Activated CD4-positive, CD25-positive, alpha-beta regulatory T cell treated with anti-CD3 and anti-CD28 coated beads, Interleukin-2, amount 50 U/mL, for 24 hours (primary cell): Measurements from ENCODE around the gene COL9A1.

ENCODE experiments used
- ATAC-seq, 2 donors: fragments of 150-1000 bp; cut with Tn5 transposase; one replicate each; pipeline ENCODE4 v1.10.0; 2021; ENCODE audit warnings: mild to moderate bottlenecking in 1 of 2, moderate library complexity in 1 of 2

The COL9A1 gene

DNA sequence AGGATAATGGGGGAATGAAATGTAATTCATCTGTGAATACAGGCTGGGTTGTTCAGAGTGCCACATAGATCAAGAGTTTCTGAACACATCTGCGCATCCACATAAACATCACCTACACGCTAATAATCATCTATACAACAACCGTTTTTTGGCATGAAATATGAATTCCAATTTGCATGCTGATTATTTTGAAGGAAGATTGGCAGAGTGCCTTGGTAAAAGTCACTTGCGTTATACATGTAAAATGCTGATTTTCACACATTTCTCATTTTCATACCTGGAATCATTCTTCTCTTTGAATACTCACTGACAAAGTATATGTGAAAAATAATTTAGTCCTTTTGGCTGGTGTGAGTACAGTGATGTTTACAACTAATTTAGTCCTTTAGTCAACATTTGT, 17.7 kb downstream of the COL9A1 start:
- no peak for ATAC-seq

DNA sequence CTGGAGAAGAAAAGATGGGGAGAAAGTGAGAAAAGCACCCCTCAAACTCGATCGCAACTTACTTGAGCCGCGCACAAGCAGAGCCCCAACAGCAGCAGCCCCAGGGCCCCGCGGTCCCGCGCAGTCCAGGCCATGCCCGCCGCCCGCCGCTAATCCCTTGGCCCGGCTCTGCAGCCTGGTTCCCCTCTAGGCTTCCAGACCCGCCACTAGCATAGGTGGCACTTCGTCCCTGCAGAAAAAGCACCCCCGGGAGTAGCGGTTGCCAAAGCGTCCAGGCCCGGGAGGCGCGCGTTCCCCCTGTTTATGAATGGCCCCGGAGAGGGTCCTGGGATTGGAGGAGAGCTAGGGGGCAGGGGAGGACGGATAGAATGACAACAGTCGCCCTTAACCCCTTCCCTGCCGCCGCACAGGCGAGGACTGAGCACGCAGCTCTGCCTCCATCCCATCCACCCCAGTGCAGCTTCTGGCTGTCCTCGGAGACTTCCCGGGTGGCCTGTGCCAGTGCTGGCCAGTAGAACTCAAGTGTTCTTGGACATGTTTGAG, 19.9 kb downstream of the COL9A1 start:
- ATAC-seq: no peak

- no peak for ATAC-seq
Observed at GRCh38 chr6:70282312-70282918, 20.5 kb downstream of the COL9A1 start.

GRCh38 chr6:70281923-70282311, 21.0 kb downstream of the COL9A1 start:
- no peak for ATAC-seq

- no peak for ATAC-seq
Observed at GRCh38 chr6:70280400-70280853, 22.5 kb downstream of the COL9A1 start.

DNA sequence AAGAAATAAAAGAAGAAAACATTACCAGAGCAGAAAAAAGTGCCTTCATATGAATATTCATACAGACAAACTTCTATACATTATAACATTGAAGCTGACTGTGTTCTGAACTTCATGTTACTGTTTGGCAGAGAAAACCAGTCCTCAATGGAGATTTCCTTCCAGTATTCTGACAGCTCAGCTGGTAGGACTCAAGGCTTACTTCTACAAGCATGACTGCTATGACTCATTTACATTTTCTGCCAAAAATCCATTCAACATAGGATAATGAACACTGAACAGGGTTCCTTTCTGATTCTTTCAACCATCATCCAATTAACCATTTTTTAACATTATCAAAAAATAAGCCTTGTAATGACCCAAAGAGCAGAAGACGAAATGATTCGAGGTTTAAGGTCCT, 25.4 kb downstream of the COL9A1 start:
- ATAC-seq: no peak

DNA sequence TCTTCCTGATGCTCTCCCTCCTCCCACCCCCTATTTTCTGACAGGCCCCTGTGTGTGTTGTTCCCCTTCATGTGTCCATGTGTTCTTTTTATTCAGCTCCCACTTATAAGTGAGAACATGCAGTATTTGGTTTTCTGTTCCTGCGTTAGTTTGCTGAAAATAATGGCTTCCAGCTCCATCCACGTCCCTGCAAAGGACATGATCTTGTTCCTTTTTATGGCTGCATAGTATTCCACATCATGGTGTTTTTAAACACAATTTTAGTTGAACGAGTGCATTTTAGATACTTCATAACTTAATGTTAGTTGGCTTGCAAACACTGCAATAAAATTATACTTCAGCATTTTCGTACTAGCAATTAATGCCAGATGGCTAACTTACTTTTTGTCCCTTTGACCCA, 28.5 kb downstream of the COL9A1 start:
- no peak for ATAC-seq

- ATAC-seq: no peak
Observed at GRCh38 chr6:70272071-70272470, 30.8 kb downstream of the COL9A1 start.

GRCh38 chr6:70270287-70271005, 32.4 kb downstream of the COL9A1 start:
- ATAC-seq: no peak

- no peak for ATAC-seq
Observed at GRCh38 chr6:70266142-70266541, 36.7 kb downstream of the COL9A1 start.

DNA sequence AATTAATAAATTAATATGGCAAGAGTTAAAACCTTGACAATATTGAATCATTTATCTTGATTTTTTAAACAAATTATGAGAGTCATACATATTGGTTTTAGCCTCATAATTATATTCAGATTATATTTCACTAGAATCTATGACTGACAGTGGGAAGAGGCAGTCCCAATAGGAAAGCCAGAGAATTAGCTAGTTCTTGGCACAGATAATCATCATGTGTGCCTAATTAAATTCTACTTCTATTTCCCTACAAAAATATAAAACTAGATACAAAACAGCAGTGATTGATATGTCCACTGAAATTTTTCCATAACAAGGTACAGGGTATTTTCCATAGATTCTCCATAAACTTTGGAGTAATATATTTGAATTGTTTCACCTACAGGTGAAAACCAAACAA, 38.6 kb downstream of the COL9A1 start:
- no peak for ATAC-seq

DNA sequence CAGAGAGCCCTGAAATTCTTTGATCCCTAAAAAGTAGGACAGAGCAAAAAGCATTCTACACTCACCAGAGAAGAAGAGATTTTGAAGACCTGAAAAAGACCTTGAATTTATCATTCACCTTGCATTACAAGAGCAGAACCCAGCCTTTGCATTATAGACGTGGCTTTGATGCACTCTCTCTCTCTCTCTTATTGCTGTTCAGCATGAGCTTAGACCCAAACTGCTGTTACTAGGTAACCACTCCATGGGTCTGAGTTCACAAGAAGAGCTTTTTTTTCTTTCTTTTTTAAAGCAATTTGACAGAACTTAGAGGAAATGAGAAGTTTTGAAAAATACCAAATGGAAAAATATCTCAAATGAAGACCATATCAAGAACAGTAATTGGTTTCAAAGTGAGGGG, 44.4 kb downstream of the COL9A1 start:
- no peak for ATAC-seq

GRCh38 chr6:70257768-70258273, 45.1 kb downstream of the COL9A1 start:
- no peak for ATAC-seq

DNA sequence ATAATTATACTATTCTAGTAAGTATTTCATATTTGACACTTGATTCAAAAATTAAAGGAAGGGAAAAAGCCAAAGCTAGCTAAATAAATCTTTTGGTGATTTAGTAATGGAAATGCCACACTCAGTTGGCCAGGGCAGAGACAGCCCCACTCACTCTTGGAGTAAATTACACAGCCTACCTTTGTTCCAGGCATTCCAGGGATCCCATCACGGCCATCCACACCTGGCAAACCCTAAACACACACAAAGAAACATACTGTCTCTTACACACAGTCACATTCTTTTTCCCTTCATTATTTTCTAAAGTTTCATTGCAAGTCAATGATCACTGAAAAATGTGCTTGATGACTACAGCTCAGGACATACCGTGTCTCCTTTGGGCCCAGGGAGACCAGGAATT, 48.1 kb downstream of the COL9A1 start:
- ATAC-seq: no peak

GRCh38 chr6:70253923-70254322, 49.0 kb downstream of the COL9A1 start:
- ATAC-seq: no peak

DNA sequence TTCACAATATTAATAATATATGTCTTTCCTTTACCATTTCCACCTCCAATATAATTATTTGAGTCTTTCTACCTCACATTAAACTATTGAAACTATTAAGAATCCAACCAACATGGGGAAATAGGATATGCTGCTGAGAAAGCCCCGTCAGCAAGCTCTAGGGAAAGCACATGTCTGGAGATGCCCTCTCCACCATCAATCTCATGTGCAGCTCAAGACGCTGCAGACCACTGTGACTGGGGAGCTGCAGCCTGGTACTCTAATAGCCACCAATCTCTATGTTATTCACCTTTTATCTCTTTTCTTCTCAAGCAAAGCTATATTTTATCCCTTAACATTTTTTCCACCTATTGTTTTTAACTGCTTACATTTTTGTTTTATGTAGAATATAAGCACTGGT, 50.3 kb downstream of the COL9A1 start:
- ATAC-seq: no peak

GRCh38 chr6:70246118-70246517, 56.8 kb downstream of the COL9A1 start:
- no peak for ATAC-seq

- no peak for ATAC-seq
Observed at GRCh38 chr6:70241991-70242420, 60.9 kb downstream of the COL9A1 start.

DNA sequence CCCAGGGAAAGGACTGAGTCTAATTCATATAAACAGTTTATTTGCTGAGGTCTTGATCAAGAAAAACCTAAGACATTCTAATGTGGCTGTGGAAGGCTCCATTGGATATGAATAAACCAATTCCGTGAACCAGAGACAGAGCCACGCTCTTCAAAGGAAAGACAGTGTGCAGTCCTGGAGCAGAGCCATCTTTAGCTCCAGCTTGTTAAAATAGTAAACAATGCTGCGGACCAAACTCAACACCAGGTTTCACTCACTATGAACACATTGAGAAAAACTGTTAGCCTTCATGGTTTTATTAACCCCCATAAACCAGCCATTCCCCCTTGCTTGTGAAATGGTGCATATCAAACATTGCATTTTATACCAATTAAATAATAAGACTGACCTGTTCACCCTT, 61.9 kb downstream of the COL9A1 start:
- ATAC-seq: no peak

GRCh38 chr6:70236343-70236742, 66.5 kb downstream of the COL9A1 start:
- ATAC-seq: no peak

GRCh38 chr6:70234561-70235236, 68.2 kb downstream of the COL9A1 start:
- ATAC-seq: no peak

GRCh38 chr6:70231311-70231710, 71.6 kb downstream of the COL9A1 start:
- ATAC-seq: no peak

- ATAC-seq: no peak
Observed at GRCh38 chr6:70225055-70225454, 77.8 kb downstream of the COL9A1 start.

- no peak for ATAC-seq
Observed at GRCh38 chr6:70222439-70222749, 80.5 kb downstream of the COL9A1 start.
